K562 (cell line): ENCODE results near the gene RPL21. TPM values are rescaled to one million over a fixed set of nuclear protein-coding genes. Genes with fewer than 3 reads are reported as not detected.

Experiments
- NFIC ChIP-seq: fragments of 450-650 bp; IDR thresholded peaks from 2 replicates; pipeline ENCODE4 v1.6.1; 2017; ENCODE audit warnings: mild to moderate bottlenecking, inconsistent platforms
- SP1 ChIP-seq: sonication (generic); formaldehyde crosslinking; IDR thresholded peaks from 2 replicates; pipeline ENCODE4 v1.8.1; 2022; ENCODE audit warnings: mild to moderate bottlenecking, missing genetic modification reagents
- ZNF316 ChIP-seq: fragments of 450-650 bp; IDR thresholded peaks from 2 replicates; pipeline ENCODE4 v1.6.1; 2016
- polyA plus RNA-seq, 8 experiments: library from polyadenylated mRNA; depleted of rRNA in 4 of 8; stranded (reverse) in 5 of 8; unstranded in 3 of 8; fragments of >200 nt; fragmentation: Nextera tagmentation in 2 of 8; fragmentation: Illumina TruSeq in 1 of 8; extraction: Ambion mirVana in 2 of 8; extraction: Trizol in 1 of 8; gene quantifications; 2 replicates each; pipeline versions ENCODE4 v1.2.1 to v1.2.3, GENCODE V29; 2011 to 2014; ENCODE audit warnings: inconsistent platforms in 1 of 8, missing spikeins in 1 of 8
- total RNA-seq, 7 experiments: library from RNA; depleted of rRNA in 6 of 7; stranded (reverse); fragments of >200 nt in 6 of 7; fragmentation: Illumina TruSeq in 2 of 7; extraction: Trizol in 2 of 7; gene quantifications; 2 replicates each; pipeline versions ENCODE4 v1.2.1 to v1.2.3, GENCODE V29; 2011 to 2021; ENCODE audit warnings: low replicate concordance in 1 of 7
- TF ChIP-seq, protein P1 (sequence below): sonication (generic); formaldehyde crosslinking; IDR thresholded peaks from 2 replicates; pipeline ENCODE4 v1.8.0; 2022; ENCODE audit warnings: mild to moderate bottlenecking, low read depth, missing genetic modification reagents
- TF ChIP-seq, protein P2 (sequence below): fragments of 250-450 bp; sonication (Bioruptor Pico); IDR thresholded peaks from 2 replicates; pipeline ENCODE4 v1.4.0; 2020
- TF ChIP-seq, protein P3 (sequence below), 2 experiments: fragments of 450-650 bp in 1 of 2; IDR thresholded peaks; 2 replicates each; pipeline ENCODE4 v1.6.1; 2011 to 2017; ENCODE audit warnings: low read depth in 2 of 2, antibody characterized with exemption in 1 of 2, borderline replicate concordance in 1 of 2, low read length in 1 of 2, mild to moderate bottlenecking in 1 of 2, mixed read lengths in 1 of 2; ENCODE audit not compliant: control insufficient read depth in 1 of 2

The RPL21 gene
- total and polyA plus RNA-seq, 9 of the 15 experiments (the other 6 are each of a cell fraction or from before 2014, with no cell fraction given) = 622 to 4,203 (median 1,676) TPM

DNA sequence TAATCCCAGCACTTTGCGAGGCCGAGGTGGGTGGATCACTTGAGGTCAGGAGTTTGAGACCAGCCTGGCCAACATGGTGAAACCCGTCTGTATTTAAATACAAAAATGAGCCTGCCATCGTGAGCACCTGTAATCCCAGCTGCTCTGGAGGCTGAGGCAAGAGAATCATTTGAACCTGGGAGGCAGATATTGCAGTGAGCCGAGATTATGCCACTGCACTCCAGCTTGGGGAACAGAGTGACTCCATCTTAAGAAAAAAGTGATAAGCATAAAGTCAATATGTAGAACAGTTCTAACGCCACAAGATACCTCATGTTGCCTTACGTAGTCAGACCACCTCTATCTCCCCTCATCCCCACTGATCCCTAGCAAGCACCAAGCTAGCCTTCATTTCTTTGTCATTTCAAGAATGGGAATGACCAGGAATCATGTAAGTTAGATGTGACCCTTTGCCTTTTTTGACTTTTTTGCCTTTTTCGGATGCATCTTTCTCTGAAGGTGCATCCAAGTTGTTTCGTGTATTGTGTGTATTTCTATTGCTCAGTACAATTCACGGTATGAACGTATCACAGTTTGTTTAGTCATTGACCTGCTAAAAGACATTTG, 6.4 kb downstream of the RPL21 start (continued):
- TF ChIP-seq, protein P1, sequence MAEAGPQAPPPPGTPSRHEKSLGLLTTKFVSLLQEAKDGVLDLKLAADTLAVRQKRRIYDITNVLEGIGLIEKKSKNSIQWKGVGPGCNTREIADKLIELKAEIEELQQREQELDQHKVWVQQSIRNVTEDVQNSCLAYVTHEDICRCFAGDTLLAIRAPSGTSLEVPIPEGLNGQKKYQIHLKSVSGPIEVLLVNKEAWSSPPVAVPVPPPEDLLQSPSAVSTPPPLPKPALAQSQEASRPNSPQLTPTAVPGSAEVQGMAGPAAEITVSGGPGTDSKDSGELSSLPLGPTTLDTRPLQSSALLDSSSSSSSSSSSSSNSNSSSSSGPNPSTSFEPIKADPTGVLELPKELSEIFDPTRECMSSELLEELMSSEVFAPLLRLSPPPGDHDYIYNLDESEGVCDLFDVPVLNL (CRISPR knock-in tag) = no peak
- TF ChIP-seq SP1 (CRISPR knock-in tag) (0 out of 2 replicates have a peak, but pooled peaks have one; percentile 18), ZNF316 (no peak), NFIC (no peak)
- TF ChIP-seq, protein P2, sequence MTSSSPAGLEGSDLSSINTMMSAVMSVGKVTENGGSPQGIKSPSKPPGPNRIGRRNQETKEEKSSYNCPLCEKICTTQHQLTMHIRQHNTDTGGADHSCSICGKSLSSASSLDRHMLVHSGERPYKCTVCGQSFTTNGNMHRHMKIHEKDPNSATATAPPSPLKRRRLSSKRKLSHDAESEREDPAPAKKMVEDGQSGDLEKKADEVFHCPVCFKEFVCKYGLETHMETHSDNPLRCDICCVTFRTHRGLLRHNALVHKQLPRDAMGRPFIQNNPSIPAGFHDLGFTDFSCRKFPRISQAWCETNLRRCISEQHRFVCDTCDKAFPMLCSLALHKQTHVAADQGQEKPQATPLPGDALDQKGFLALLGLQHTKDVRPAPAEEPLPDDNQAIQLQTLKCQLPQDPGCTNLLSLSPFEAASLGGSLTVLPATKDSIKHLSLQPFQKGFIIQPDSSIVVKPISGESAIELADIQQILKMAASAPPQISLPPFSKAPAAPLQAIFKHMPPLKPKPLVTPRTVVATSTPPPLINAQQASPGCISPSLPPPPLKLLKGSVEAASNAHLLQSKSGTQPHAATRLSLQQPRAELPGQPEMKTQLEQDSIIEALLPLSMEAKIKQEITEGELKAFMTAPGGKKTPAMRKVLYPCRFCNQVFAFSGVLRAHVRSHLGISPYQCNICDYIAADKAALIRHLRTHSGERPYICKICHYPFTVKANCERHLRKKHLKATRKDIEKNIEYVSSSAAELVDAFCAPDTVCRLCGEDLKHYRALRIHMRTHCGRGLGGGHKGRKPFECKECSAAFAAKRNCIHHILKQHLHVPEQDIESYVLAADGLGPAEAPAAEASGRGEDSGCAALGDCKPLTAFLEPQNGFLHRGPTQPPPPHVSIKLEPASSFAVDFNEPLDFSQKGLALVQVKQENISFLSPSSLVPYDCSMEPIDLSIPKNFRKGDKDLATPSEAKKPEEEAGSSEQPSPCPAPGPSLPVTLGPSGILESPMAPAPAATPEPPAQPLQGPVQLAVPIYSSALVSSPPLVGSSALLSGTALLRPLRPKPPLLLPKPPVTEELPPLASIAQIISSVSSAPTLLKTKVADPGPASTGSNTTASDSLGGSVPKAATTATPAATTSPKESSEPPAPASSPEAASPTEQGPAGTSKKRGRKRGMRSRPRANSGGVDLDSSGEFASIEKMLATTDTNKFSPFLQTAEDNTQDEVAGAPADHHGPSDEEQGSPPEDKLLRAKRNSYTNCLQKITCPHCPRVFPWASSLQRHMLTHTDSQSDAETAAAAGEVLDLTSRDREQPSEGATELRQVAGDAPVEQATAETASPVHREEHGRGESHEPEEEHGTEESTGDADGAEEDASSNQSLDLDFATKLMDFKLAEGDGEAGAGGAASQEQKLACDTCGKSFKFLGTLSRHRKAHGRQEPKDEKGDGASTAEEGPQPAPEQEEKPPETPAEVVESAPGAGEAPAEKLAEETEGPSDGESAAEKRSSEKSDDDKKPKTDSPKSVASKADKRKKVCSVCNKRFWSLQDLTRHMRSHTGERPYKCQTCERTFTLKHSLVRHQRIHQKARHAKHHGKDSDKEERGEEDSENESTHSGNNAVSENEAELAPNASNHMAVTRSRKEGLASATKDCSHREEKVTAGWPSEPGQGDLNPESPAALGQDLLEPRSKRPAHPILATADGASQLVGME (CRISPR knock-in tag) = no peak
- TF ChIP-seq, protein P3, sequence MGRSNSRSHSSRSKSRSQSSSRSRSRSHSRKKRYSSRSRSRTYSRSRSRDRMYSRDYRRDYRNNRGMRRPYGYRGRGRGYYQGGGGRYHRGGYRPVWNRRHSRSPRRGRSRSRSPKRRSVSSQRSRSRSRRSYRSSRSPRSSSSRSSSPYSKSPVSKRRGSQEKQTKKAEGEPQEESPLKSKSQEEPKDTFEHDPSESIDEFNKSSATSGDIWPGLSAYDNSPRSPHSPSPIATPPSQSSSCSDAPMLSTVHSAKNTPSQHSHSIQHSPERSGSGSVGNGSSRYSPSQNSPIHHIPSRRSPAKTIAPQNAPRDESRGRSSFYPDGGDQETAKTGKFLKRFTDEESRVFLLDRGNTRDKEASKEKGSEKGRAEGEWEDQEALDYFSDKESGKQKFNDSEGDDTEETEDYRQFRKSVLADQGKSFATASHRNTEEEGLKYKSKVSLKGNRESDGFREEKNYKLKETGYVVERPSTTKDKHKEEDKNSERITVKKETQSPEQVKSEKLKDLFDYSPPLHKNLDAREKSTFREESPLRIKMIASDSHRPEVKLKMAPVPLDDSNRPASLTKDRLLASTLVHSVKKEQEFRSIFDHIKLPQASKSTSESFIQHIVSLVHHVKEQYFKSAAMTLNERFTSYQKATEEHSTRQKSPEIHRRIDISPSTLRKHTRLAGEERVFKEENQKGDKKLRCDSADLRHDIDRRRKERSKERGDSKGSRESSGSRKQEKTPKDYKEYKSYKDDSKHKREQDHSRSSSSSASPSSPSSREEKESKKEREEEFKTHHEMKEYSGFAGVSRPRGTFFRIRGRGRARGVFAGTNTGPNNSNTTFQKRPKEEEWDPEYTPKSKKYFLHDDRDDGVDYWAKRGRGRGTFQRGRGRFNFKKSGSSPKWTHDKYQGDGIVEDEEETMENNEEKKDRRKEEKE (IDR thresholded peaks at IDR 0.05; ENCODE audit: borderline replicate concordance in 1 of 2, control insufficient read depth in 1 of 2, low read depth in 2 of 2, low read length in 1 of 2) = peak; percentile 27 to 47; a peak in 1 of 4 replicates
